GM12874 (cell line): Measurements from ENCODE around the gene CTSD.

ENCODE experiments used
- CTCF ChIP-seq: IDR thresholded peaks from 2 replicates; pipeline ENCODE4 v1.5.1; 2011; ENCODE audit warnings: low read depth, mild to moderate bottlenecking, control low read depth, low read length, moderate library complexity; ENCODE audit not compliant: insufficient read depth

CTSD gene

GRCh38 chr11:1779806-1780699 is 16.3 kb upstream of the CTSD start:
- no peak for TF ChIP-seq CTCF

DNA sequence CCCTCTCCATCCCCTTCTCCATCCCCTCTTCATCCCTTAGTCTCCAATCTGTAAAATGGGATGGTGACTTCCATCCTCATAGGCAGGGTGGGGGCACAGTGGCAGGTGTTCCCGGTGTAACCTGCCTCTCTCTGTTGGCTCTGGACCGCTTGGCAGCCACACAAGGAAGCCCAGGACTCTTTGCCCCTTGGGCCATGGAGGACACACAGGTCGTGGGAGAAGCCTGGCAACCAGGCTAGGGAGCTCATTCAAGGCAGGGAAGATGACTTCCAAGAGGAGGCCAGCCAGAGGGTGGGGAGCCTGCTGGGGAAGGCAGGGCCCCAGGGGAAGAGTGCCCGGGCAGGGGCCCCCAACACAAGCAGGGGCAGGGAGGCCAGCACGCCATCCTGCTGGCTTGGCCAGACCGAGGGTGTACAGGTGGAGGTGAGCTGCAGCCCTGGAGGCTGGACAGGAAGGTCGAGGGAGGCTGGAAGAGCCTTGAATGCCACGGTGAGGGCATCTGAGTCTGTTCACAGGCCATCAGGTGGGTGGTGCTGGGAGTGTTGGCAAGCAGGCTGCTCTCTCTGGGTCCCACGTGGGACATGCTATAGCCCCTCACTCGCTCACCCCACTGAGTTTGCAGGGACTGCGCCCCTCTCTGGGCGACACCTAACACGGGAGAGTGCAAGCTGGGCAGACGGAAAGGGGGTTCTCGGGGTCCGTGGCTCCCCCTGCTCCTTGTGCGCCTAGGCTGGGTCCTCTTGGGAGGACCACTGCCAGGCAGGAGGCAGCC is 15.5 kb upstream of the CTSD start:
- TF ChIP-seq CTCF = no peak

- TF ChIP-seq CTCF = no peak
Measured at GRCh38 chr11:1778141-1778911, 14.6 kb upstream of the CTSD start.

- no peak for TF ChIP-seq CTCF
Measured at GRCh38 chr11:1777737-1778136, 14.0 kb upstream of the CTSD start.

DNA sequence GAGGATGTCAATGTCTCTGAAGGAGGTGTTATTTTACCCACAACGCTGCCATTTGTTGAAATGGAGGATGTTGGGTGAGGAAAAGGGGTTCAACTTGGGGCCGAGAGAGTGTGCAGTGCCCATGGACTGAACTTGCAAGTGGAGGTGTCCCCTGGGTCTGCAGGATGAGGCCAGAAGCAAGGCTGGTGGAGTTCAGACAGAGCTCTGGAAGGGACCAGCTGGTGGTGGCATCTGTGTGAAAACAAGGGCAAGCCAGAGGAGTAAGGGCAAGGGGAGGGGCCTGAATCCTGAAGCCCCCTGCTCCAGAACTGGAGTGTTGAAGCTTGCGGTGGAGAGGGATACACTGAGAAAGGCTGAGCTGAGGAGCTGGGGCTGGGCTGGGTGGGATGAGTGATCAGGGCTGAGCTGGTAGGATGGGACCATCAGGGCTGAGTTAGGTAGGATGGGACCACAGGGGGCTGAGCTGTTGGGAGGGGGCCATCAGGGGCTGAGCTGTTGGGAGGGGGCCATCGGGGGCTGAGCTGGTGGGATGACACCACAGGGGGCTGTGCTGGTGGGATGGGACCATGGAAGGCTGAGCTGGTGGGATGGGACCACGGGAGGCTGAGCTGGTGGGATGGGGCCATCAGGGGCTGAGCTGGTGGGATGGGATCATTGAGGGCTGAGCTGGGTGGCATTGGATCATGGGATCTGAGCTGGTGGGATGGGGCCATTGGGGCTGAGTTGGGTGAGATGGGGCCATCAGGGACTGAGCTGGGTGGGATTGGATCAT is 13.4 kb upstream of the CTSD start:
- no peak for TF ChIP-seq CTCF

DNA sequence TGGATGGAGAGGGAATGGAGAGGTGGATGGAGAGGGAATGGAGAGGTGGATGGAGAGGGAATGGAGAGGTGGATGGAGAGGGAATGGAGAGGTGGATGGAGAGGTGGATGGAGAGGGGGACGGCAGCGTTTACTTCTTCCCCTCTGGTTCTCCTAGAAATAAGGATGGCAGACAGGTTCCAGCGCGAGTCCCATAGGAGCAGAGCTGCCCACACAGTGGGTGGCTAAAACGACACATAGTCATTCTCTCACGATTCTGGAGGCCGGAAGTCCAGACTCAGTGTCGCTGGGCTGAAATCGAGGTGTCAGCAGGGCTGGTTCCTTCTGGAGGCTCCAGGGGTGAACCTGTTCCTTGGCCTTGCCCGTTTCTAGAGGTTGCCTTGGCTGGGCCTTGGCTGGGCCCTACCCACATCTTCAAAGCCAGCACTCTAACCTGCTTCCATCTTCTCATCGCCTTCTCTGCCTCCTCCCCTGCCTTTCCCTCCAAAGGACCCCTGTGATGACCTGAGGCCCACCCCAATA is 12.7 kb upstream of the CTSD start:
- no peak for TF ChIP-seq CTCF
